OCI-LY1 (cell line): ENCODE data around the gene TUBA1C.
"Not testable (repeated sequence)": the region's sequence is repeated elsewhere in the genome, so short reads cannot be mapped to it uniquely, and the experiment has no call there.

Source experiments
- H2AFZ ChIP-seq: fragments of 200-600 bp; sonication (generic), shearing (Covaris generic); 2 replicates; pipeline ENCODE4 v1.6.0; 2014; ENCODE audit warnings: antibody characterized with exemption, mild to moderate bottlenecking, low read length
- H3F3A ChIP-seq: fragments of 200-600 bp; sonication (generic), shearing (Covaris generic); 2 replicates; pipeline ENCODE4 v1.6.0; 2014; ENCODE audit warnings: mild to moderate bottlenecking, antibody characterized with exemption, low read length, moderate library complexity; ENCODE audit not compliant: insufficient read depth
- H3K27ac ChIP-seq: fragments of 200-600 bp; sonication (generic); 2 replicates; pipeline ENCODE4 v1.5.1; 2014; ENCODE audit warnings: low read length, mixed run types, mild to moderate bottlenecking, low read depth; ENCODE audit not compliant: poor library complexity, severe bottlenecking
- H3K27me3 ChIP-seq: fragments of 200-600 bp; sonication (generic); 2 replicates; pipeline ENCODE4 v1.6.0; 2014; ENCODE audit warnings: antibody characterized with exemption, mild to moderate bottlenecking, low read length, moderate library complexity; ENCODE audit not compliant: insufficient read depth
- H3K36me3 ChIP-seq: fragments of 200-600 bp; sonication (generic); 2 replicates; pipeline ENCODE4 v1.6.1; 2014; ENCODE audit warnings: mild to moderate bottlenecking, antibody characterized with exemption, low read length, moderate library complexity, mixed read lengths; ENCODE audit not compliant: insufficient read depth
- H3K4me1 ChIP-seq: fragments of 200-600 bp; sonication (generic); 2 replicates; pipeline ENCODE4 v1.5.1; 2014; ENCODE audit warnings: mild to moderate bottlenecking, low read length, moderate library complexity; ENCODE audit not compliant: insufficient read depth, severe bottlenecking
- H3K4me2 ChIP-seq: fragments of 200-600 bp; sonication (generic), shearing (Covaris generic); 2 replicates; pipeline ENCODE4 v1.6.1; 2014; ENCODE audit warnings: low read length
- H3K4me3 ChIP-seq: fragments of 200-600 bp; sonication (generic); 2 replicates; pipeline ENCODE4 v1.5.1; 2014; ENCODE audit warnings: low read length, low read depth, mild to moderate bottlenecking, mixed read lengths; ENCODE audit not compliant: poor library complexity, severe bottlenecking
- H3K79me2 ChIP-seq: fragments of 200-600 bp; shearing (Covaris generic); 2 replicates; pipeline ENCODE4 v1.6.1; 2016; ENCODE audit warnings: mixed run types, low read length, mixed read lengths; ENCODE audit not compliant: insufficient read depth
- H3K9ac ChIP-seq: fragments of 200-600 bp; sonication (generic), shearing (Covaris generic); 2 replicates; pipeline ENCODE4 v1.6.1; 2014; ENCODE audit warnings: mild to moderate bottlenecking, low read length, mixed read lengths
- H3K9me2 ChIP-seq: fragments of 200-600 bp; sonication (generic), shearing (Covaris generic); 2 replicates; pipeline ENCODE4 v1.6.1; 2014; ENCODE audit warnings: low read depth, mild to moderate bottlenecking, low read length, mixed read lengths
- H3K9me3 ChIP-seq: fragments of 200-600 bp; shearing (Covaris generic); 2 replicates; pipeline ENCODE4 v1.6.1; 2014; ENCODE audit warnings: low read length, mixed read lengths
- H4K20me1 ChIP-seq: fragments of 200-600 bp; sonication (generic), shearing (Covaris generic); 2 replicates; pipeline ENCODE4 v1.6.0; 2016; ENCODE audit warnings: mild to moderate bottlenecking, low read length; ENCODE audit not compliant: insufficient read depth
- CTCF ChIP-seq: fragments of 200-600 bp; sonication (generic), shearing (Covaris generic); IDR thresholded peaks from 2 replicates; pipeline ENCODE4 v1.5.1; 2017; ENCODE audit warnings: mild to moderate bottlenecking, antibody characterized with exemption, low read length, moderate library complexity, mixed read lengths
- EZH2 ChIP-seq: fragments of 200-600 bp; sonication (generic), shearing (Covaris generic); IDR thresholded peaks from 2 replicates; pipeline ENCODE4 v1.8.0; 2017; ENCODE audit warnings: borderline replicate concordance, mixed run types, mild to moderate bottlenecking, antibody characterized with exemption, low read length, moderate library complexity, mixed read lengths

The TUBA1C gene

GRCh38 chr12:49255857-49256637 is 8.8 kb upstream of the TUBA1C start:
- TF ChIP-seq CTCF, result no peak
- no peak for TF ChIP-seq EZH2
- H3K36me3 ChIP-seq, result no peaks in the 10 kb centered on the region
- H4K20me1 ChIP-seq, result no peaks in the 10 kb centered on the region
- H3K4me2 ChIP-seq, result no peak overlapping the region
- H3F3A ChIP-seq, result no peaks in the 10 kb centered on the region
- no peak overlapping the region for H2AFZ ChIP-seq
- H3K4me1 ChIP-seq, result peaks cover 10% of the 10 kb centered on the region
- H3K27ac ChIP-seq, result no peak overlapping the region
- no peak overlapping the region for H3K9ac ChIP-seq
- H3K79me2 ChIP-seq, result no peaks in the 10 kb centered on the region
- H3K4me3 ChIP-seq, result no peak overlapping the region
- H3K27me3 ChIP-seq, result no peaks in the 10 kb centered on the region
- H3K9me3 ChIP-seq, result no peaks in the 10 kb centered on the region
- H3K9me2 ChIP-seq, result no peaks in the 10 kb centered on the region

GRCh38 chr12:49257508-49258184 is 7.2 kb upstream of the TUBA1C start:
- not testable (repeated sequence) for H3F3A ChIP-seq, H2AFZ ChIP-seq, H3K27ac ChIP-seq, H3K4me2 ChIP-seq, H3K9me3 ChIP-seq, H3K27me3 ChIP-seq, H3K9ac ChIP-seq, H3K79me2 ChIP-seq, H3K36me3 ChIP-seq, H4K20me1 ChIP-seq, H3K9me2 ChIP-seq, H3K4me3 ChIP-seq
- H3K4me1 ChIP-seq, result peaks cover 10% of the 10 kb centered on the region

GRCh38 chr12:49259452-49259851 is 5.4 kb upstream of the TUBA1C start:
- Histone ChIP-seq H3K4me2 (no peak overlapping the region), H3K36me3 (no peaks in the 10 kb centered on the region), H3K27me3 (no peaks in the 10 kb centered on the region), H3K79me2 (no peaks in the 10 kb centered on the region), H3K27ac (no peak overlapping the region), H3K4me1 (peaks cover 19% of the 10 kb centered on the region), H3K9ac (no peak overlapping the region), H3K9me3 (no peaks in the 10 kb centered on the region), H3K9me2 (no peaks in the 10 kb centered on the region), H3K4me3 (no peak overlapping the region), H4K20me1 (no peaks in the 10 kb centered on the region), H2AFZ (no peak overlapping the region), H3F3A (no peaks in the 10 kb centered on the region)
- TF ChIP-seq CTCF (no peak), EZH2 (no peak)
